Lower leg skin (tissue), 4 donors: Measurements from ENCODE around the gene NOD1. TPM values are rescaled to one million over a fixed set of nuclear protein-coding genes. Genes with fewer than 3 reads are reported as not detected.

Experiments used
- DNase-seq, 2 donors: peaks; one replicate each; pipeline ENCODE4 v3.0.0-alpha.2; 2019; ENCODE audit warnings: low spot score in 2 of 2
- H3K4me3 ChIP-seq: fragments of 200-600 bp; sonication (generic); 2 replicates; pipeline ENCODE4 v1.5.1; 2017; ENCODE audit warnings: mild to moderate bottlenecking, low read depth; ENCODE audit not compliant: poor library complexity, severe bottlenecking
- POLR2A ChIP-seq, 2 donors: fragments of 450-650 bp; IDR thresholded peaks; one replicate each; pipeline ENCODE4 v1.6.1; 2016 to 2017; ENCODE audit warnings: antibody characterized with exemption in 2 of 2, mild to moderate bottlenecking in 1 of 2, moderate library complexity in 1 of 2
- WGBS, 2 donors: methylation state at CpG; one replicate each; pipeline ENCODE4 v1.1.5; 2018; 5-methylcytosine and 5-hydroxymethylcytosine counted together
- intact Hi-C: fragments of 100-400 bp; cut with DNase I; formaldehyde crosslinking; loops from one replicate; pipeline ENCODE4 v1.15.0; 2023; ENCODE audit warnings: low total_unique reads
- total RNA-seq, 4 donors: library from RNA; depleted of rRNA; stranded (reverse); fragments of >200 nt; gene quantifications; one replicate each; pipeline ENCODE4 v1.1.0, GENCODE V29; 2016
- TF ChIP-seq, protein P1 (sequence below), 3 donors: fragments of 450-650 bp; IDR thresholded peaks; one replicate each; pipeline ENCODE4 v1.5.1; 2016; ENCODE audit warnings: antibody characterized with exemption in 3 of 3, mild to moderate bottlenecking in 3 of 3, moderate library complexity in 2 of 3

NOD1 gene
- total RNA-seq, 4 donors from 2014 or later, result 5.1 to 14.5 (median 10.9) TPM

DNA sequence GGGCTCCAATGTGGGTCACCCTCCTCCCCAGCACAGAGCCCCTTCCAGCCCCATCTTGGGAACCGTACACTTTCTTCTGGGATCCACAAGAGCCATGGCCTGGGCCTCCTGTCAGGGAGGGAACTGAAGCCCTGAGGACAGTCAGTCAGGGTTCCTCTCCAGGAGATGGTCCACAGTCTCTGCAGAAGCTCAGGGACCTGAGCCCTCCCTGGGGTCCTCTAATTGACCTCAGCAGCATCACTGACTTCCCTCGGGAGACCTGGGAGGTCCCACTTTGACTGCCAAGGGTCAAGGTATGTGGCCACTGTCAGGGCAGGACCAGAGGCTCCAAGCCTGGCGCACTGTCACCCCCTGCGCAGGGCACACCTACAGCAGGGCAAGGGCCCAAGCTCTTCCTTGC is 32.3 kb downstream of the NOD1 start:
- no peak overlapping the region for H3K4me3 ChIP-seq
- TF ChIP-seq, protein P1, sequence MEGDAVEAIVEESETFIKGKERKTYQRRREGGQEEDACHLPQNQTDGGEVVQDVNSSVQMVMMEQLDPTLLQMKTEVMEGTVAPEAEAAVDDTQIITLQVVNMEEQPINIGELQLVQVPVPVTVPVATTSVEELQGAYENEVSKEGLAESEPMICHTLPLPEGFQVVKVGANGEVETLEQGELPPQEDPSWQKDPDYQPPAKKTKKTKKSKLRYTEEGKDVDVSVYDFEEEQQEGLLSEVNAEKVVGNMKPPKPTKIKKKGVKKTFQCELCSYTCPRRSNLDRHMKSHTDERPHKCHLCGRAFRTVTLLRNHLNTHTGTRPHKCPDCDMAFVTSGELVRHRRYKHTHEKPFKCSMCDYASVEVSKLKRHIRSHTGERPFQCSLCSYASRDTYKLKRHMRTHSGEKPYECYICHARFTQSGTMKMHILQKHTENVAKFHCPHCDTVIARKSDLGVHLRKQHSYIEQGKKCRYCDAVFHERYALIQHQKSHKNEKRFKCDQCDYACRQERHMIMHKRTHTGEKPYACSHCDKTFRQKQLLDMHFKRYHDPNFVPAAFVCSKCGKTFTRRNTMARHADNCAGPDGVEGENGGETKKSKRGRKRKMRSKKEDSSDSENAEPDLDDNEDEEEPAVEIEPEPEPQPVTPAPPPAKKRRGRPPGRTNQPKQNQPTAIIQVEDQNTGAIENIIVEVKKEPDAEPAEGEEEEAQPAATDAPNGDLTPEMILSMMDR (IDR thresholded peaks at IDR 0.05), result no peak
- TF ChIP-seq POLR2A (IDR thresholded peaks at IDR 0.05), result no peak
- no peak for DNase-seq
- intact Hi-C loops, result no loop called here
- 90 to 96% methylated on average over 3 to 4 of the region's 4 CpGs for WGBS, 2 donors

DNA sequence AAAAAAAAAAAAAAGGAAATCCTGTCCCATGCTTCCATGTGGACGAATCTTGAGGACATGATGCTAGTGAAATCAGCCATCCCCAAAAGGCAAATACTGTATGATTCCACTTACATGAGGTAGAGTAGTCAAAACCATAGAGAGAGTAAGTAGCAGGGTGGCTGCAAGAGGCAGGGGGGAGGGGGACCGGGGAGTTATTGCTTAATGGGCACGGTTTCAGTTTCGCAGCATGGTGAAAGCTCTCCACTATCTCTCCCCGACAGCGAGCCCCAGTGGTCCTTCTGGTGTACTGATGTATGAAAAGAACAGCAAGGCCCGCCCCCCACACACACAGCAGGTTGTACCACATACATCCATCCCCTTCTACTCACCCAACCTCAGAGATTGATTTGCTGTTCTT is 32.8 kb downstream of the NOD1 start:
- TF ChIP-seq, protein P1 (IDR thresholded peaks at IDR 0.05), result no peak
- TF ChIP-seq POLR2A (IDR thresholded peaks at IDR 0.05), result no peak
- DNase-seq, result peak; percentile 60 to 91
- H3K4me3 ChIP-seq, result no peak overlapping the region
- intact Hi-C loops, result no loop called here
- WGBS, 2 donors, result 68 to 71% methylated on average over 7 of the region's 7 CpGs

DNA sequence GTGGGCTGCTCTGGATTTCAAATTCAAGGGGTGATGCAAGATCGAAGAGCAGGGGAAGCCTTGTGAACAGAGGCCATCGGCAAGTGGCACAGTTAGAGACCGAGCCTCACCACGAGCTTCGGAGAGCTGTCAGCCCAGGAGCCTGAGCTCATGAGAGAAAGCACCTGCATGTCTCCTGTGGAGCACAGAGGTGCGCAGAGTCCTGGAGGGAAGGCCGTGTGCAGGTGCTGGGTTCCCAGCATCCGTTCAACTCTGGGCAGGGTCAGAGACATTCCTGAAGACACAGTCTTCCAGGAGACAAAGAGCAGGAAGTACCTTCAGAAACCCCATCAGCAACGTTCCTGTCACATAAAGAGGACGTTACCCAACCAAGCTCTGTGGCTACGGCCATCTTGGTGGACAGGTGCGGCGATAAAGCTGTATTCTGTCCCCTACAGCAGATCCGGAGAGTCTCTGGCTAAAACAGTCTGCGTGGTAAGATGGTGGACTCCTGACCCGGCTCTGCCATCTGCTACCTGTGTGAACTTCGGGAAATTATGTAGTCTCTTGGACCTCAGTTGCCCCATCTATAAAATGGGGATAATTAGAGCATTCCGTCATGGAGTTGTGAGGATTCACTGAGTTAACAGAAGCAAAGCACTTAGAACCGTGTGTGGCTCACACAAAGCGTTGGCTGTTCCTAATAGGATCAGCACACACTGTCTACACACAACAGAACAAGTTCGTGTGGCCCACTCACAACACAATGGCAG is 40.6 kb downstream of the NOD1 start:
- intact Hi-C loops, result no loop called here
- peak in 1 of 2 donors; percentile 59 for DNase-seq
- TF ChIP-seq, protein P1 (IDR thresholded peaks at IDR 0.05), result no peak
- TF ChIP-seq POLR2A (IDR thresholded peaks at IDR 0.05), result no peak
- WGBS, 2 donors, result 93 to 96% methylated on average over 21 of the region's 21 CpGs
- no peak overlapping the region for H3K4me3 ChIP-seq

DNA sequence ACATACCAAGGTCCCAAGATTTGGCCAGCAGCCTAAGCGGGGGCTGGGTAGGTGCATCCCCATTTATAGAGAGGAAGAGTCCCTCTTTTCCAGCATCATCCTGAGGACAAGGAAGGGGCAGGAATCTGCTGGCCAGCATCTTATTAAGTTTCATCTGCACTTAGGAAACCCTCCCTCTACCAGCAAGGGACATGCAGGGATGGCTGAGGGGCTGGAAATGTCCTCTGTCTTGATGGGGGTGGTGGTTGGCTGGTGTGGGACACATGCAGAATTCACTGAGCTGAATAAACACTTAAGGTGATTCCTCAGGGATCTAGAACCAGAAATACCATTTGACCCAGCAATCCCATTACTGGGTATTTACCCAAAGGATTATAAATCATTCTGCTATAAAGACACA is 42.1 kb downstream of the NOD1 start:
- H3K4me3 ChIP-seq, result no peak overlapping the region
- DNase-seq, result no peak
- 100% methylated on average over 1 of the region's 1 CpG for WGBS, 2 donors
- intact Hi-C loops, result no loop called here
- no peak for TF ChIP-seq POLR2A (IDR thresholded peaks at IDR 0.05)
- TF ChIP-seq, protein P1 (IDR thresholded peaks at IDR 0.05), result no peak

DNA sequence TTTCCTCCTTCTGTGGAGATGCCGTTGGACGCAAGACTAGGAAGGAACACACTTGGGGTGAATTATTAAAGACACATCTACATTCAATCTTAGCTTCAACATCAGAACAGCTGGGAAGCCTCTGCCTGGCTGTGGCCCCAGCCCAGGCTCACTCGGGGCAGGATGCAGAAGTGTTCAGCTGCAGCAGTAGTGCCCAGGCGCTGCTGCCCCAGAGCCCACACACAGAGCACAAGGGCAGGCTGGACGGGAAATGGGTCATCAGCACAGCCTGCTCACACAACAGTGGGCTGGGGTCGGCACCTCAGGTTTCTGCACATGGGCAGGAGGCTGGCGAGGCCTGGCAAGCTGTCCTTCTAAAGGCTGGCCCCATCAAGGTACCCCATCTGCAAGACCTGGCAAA is 42.5 kb downstream of the NOD1 start:
- DNase-seq, result peak in 1 of 2 donors; percentile 78
- intact Hi-C loops, result no loop called here
- TF ChIP-seq, protein P1 (IDR thresholded peaks at IDR 0.05), result no peak
- TF ChIP-seq POLR2A (IDR thresholded peaks at IDR 0.05), result no peak
- no peak overlapping the region for H3K4me3 ChIP-seq
- 80 to 89% methylated on average over 7 of the region's 7 CpGs for WGBS, 2 donors
